ENCODE results near the gene SH3RF3.

Gene SH3RF3

DNA sequence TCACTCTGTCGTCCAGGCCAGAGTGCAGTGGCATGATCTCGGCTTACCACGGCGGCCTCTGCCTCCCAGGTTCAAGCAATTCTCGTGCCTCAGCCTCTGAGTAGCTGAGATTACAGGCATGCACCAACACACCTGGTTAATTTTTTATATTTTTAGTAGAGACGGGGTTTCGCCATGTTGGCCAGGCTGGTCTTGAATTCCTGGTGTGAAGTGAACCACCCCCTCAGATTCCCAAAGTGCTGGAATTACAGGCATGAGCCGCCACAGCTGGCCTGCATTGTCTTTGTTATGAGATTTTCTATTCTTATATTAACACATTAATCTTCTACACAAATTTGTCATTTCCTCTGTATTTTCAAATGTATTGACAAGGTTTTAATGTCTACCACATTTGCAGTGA lies 409.5 kb downstream of the SH3RF3 start:
- DNase-seq: no peak

DNA sequence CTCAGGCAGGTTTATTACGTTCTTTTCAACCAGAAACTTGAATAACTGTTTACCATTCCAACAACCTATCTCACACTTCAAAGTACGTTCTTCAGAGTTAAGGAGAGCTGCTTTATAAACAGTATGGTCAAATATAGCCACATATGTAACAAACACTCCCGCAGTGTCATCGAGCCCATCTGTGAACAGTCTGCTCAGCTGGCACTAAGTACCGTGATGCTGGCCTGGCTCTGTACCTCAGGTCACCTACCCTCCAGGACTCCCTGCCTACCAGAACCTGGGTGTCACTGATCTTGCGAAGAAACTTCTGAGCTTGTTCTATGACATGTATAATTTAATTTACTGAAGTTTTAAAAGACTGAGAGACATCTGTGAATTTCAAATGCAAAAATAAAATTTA lies 413.4 kb downstream of the SH3RF3 start:
- no peak for DNase-seq

DNA sequence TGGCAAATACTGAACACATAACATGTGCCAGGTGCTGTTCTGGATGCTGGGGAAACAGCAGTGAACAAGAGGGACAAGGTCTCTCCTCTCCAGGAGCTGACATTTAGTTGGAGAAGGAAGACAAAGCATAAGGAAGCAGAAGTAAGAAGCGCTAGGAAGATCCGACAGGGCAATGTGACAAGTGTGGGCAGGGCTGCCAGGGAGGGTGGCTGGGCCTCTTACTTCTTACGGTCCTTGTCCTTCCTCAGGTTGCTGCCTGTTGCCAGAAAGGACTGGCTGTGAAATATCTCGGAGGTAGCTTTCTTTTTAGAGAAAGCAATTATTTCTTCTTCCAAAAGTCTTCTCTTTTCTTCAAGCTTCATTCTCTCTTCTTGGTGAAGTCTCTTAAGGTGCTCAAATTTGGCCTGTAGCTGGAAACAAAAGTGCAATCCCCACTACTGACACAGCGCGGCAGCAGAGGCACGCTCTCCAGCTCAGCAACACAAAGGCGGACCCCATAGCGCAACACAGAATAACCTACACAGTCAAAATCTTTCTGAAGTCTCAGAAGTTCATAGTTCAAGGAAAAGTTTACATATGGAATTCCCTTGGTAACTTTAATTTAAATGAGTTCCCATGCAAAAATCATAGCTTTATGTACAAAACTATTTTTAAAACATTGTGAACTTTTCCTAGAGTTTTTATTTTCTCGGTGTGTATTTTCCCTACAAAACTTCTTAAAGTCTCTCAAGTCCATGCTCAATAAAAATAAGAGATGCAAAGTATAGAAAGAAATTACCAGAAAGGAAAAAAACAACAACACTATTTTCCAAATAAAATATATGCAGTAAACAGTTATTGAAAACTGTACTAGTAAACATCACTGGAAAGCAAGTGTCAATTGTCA lies 417.1 kb downstream of the SH3RF3 start:
- DNase-seq: peak; percentile 41

DNA sequence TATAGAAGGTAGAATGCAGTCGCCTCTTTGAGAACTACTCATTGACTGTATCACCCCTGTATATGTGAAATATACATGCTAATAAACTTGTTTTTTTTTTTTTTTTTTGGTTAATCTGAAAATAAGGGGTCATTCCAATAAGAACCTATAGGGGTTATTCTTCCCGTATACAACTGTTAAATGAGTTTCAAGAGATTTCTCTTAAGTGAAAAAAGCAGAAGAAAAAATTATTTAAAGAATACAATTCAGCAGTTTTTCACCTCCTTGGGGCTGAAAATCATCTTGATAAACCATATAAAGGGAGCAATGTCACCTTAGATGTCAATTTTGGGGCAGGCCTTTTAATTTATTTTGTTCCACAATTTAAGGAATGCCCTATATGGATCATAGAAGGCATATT lies 418.3 kb downstream of the SH3RF3 start:
- no peak for DNase-seq

DNA sequence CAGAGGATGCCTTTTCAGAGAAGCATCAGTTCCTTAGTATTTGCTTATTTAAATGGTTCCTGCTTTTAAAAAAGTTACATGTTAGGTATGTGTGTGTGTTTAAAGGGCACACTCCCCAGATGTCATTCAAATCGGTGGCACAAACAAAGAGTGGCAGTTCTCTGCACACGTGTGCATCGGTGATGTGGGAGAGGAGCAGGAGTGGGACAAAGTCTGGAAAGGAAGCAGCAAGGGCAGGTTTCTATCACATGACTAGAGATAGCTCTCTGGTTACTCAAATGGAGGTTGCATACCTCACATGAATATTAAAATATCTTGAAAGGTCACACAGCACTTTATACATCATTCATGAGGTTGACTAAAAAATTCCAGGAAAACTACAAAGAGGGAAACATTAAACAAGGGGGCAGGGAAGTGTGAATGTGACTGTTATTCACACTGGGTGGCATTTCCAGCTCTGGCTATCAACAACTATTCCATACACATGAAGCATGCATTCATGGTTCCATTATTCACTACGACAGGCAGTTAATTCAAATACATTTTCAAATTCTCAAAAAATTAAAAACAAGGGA lies 420.1 kb downstream of the SH3RF3 start:
- DNase-seq: no peak

All from T1000 (cell line).